ENCODE results near the gene LOXHD1.

The LOXHD1 gene

DNA sequence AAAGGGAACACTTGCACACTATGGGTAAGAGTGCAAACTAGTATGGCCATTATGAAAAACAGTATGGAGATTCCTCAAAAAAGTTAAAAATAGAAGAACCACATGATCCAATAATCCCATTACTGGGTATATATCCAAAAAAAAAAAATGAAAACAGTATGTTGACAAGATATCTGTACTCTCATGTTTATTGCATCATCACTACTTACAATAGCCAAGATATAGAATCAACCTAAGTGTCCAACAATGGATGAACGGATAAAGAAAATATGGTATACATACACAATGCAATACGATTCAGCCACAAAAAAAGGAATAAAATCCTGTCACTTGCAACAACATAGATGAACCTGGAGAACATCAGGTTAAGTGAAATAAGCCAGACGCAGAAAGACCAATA, 73.3 kb downstream of the LOXHD1 start:
- H3K4me3 ChIP-seq (ENCODE audit: low read depth, low read length): no peak overlapping the region
- CTCF ChIA-PET: no interaction called here
- H3K9me3 ChIP-seq (ENCODE audit: control insufficient read depth, insufficient read depth, low read depth, low read length): no peaks in the 10 kb centered on the region
- POLR2A ChIA-PET: no interaction called here
- TF ChIP-seq ZNF585B (tag by site-specific recombination; IDR thresholded peaks at IDR 0.05) (no peak), ZNF510 (tag by site-specific recombination; IDR thresholded peaks at IDR 0.05; ENCODE audit: insufficient replicate concordance) (no peak), ZNF423 (tag by site-specific recombination; IDR thresholded peaks at IDR 0.05) (no peak), ZEB2 (tag by site-specific recombination; IDR thresholded peaks at IDR 0.05) (no peak), ZFP37 (tag by site-specific recombination; IDR thresholded peaks at IDR 0.05) (no peak), OSR2 (tag by site-specific recombination; IDR thresholded peaks at IDR 0.05) (no peak), ZBTB8A (tag by site-specific recombination; IDR thresholded peaks at IDR 0.05) (no peak), IKZF3 (tag by site-specific recombination; IDR thresholded peaks at IDR 0.05) (no peak), ZNF16 (tag by site-specific recombination; IDR thresholded peaks at IDR 0.05; ENCODE audit: low read depth) (no peak), ZNF138 (tag by site-specific recombination; IDR thresholded peaks at IDR 0.05; ENCODE audit: borderline replicate concordance) (no peak), ZNF660 (tag by site-specific recombination; IDR thresholded peaks at IDR 0.05) (no peak), ZNF202 (tag by site-specific recombination; IDR thresholded peaks at IDR 0.05; ENCODE audit: borderline replicate concordance) (no peak), KLF9 (tag by site-specific recombination; IDR thresholded peaks at IDR 0.05; ENCODE audit: low read depth) (no peak), ZNF785 (tag by site-specific recombination; IDR thresholded peaks at IDR 0.05) (no peak), ZNF184 (tag by site-specific recombination; IDR thresholded peaks at IDR 0.05) (no peak), ZNF776 (tag by site-specific recombination; IDR thresholded peaks at IDR 0.05; ENCODE audit: borderline replicate concordance) (no peak)
- TF ChIP-seq, protein P1, sequence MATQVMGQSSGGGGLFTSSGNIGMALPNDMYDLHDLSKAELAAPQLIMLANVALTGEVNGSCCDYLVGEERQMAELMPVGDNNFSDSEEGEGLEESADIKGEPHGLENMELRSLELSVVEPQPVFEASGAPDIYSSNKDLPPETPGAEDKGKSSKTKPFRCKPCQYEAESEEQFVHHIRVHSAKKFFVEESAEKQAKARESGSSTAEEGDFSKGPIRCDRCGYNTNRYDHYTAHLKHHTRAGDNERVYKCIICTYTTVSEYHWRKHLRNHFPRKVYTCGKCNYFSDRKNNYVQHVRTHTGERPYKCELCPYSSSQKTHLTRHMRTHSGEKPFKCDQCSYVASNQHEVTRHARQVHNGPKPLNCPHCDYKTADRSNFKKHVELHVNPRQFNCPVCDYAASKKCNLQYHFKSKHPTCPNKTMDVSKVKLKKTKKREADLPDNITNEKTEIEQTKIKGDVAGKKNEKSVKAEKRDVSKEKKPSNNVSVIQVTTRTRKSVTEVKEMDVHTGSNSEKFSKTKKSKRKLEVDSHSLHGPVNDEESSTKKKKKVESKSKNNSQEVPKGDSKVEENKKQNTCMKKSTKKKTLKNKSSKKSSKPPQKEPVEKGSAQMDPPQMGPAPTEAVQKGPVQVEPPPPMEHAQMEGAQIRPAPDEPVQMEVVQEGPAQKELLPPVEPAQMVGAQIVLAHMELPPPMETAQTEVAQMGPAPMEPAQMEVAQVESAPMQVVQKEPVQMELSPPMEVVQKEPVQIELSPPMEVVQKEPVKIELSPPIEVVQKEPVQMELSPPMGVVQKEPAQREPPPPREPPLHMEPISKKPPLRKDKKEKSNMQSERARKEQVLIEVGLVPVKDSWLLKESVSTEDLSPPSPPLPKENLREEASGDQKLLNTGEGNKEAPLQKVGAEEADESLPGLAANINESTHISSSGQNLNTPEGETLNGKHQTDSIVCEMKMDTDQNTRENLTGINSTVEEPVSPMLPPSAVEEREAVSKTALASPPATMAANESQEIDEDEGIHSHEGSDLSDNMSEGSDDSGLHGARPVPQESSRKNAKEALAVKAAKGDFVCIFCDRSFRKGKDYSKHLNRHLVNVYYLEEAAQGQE (tag by site-specific recombination; IDR thresholded peaks at IDR 0.05): no peak
- TF ChIP-seq, protein P2, sequence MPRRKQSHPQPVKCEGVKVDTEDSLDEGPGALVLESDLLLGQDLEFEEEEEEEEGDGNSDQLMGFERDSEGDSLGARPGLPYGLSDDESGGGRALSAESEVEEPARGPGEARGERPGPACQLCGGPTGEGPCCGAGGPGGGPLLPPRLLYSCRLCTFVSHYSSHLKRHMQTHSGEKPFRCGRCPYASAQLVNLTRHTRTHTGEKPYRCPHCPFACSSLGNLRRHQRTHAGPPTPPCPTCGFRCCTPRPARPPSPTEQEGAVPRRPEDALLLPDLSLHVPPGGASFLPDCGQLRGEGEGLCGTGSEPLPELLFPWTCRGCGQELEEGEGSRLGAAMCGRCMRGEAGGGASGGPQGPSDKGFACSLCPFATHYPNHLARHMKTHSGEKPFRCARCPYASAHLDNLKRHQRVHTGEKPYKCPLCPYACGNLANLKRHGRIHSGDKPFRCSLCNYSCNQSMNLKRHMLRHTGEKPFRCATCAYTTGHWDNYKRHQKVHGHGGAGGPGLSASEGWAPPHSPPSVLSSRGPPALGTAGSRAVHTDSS (tag by site-specific recombination; IDR thresholded peaks at IDR 0.05): no peak
- TF ChIP-seq, protein P3, sequence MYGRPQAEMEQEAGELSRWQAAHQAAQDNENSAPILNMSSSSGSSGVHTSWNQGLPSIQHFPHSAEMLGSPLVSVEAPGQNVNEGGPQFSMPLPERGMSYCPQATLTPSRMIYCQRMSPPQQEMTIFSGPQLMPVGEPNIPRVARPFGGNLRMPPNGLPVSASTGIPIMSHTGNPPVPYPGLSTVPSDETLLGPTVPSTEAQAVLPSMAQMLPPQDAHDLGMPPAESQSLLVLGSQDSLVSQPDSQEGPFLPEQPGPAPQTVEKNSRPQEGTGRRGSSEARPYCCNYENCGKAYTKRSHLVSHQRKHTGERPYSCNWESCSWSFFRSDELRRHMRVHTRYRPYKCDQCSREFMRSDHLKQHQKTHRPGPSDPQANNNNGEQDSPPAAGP (tag by site-specific recombination; IDR thresholded peaks at IDR 0.05): no peak
- H3K36me3 ChIP-seq (ENCODE audit: control insufficient read depth in 2 of 2, insufficient read depth in 1 of 2, low read length in 2 of 2): no peaks in the 10 kb centered on the region
- no peak overlapping the region for H3K27ac ChIP-seq (ENCODE audit: extremely low read depth, low read depth, low read length)
- H3K4me1 ChIP-seq (ENCODE audit: control insufficient read depth, insufficient read depth, low read length): no peaks in the 10 kb centered on the region

DNA sequence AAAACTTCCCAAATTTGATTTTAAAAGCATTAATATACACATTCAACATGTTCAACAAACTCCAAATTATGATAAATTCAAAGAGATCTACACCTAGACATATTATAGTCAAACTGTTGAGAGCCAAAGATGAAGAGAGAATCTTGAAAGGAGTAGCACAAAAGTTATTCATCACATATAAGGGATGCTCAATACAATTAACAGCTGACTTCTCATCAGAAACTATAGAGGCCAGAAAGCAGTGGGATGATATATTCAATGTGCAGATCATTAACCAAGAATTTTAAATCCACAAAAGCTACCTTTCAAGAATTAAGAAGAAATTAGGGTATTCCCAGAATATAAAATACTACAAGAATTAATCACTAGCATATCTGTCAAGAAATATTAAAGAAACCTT, 75.4 kb downstream of the LOXHD1 start:
- POLR2A ChIA-PET: no interaction called here
- Histone ChIP-seq H3K27ac (ENCODE audit: extremely low read depth, low read depth, low read length) (no peak overlapping the region), H3K36me3 (ENCODE audit: control insufficient read depth in 2 of 2, insufficient read depth in 1 of 2, low read length in 2 of 2) (no peaks in the 10 kb centered on the region), H3K4me3 (ENCODE audit: low read depth, low read length) (no peak overlapping the region), H3K4me1 (ENCODE audit: control insufficient read depth, insufficient read depth, low read length) (no peaks in the 10 kb centered on the region), H3K9me3 (ENCODE audit: control insufficient read depth, insufficient read depth, low read depth, low read length) (no peaks in the 10 kb centered on the region)
- TF ChIP-seq ZNF626 (tag by site-specific recombination; IDR thresholded peaks at IDR 0.05) (no peak), ZFHX2 (tag by site-specific recombination; conservative IDR thresholded peaks at IDR 0.05) (no peak), YY1 (tag by site-specific recombination; IDR thresholded peaks at IDR 0.05) (no peak), ZNF302 (tag by site-specific recombination; IDR thresholded peaks at IDR 0.05; ENCODE audit: low read depth) (no peak), ZNF791 (tag by site-specific recombination; IDR thresholded peaks at IDR 0.05) (no peak)
- CTCF ChIA-PET: no interaction called here

Measured in HEK293 (cell line).